ENCODE measurements around the gene TBC1D21. TPM values are rescaled to one million over a fixed set of nuclear protein-coding genes. Genes with fewer than 3 reads are reported as not detected.

The TBC1D21 gene
- total and polyA plus RNA-seq, 12 donors: not detected

DNA sequence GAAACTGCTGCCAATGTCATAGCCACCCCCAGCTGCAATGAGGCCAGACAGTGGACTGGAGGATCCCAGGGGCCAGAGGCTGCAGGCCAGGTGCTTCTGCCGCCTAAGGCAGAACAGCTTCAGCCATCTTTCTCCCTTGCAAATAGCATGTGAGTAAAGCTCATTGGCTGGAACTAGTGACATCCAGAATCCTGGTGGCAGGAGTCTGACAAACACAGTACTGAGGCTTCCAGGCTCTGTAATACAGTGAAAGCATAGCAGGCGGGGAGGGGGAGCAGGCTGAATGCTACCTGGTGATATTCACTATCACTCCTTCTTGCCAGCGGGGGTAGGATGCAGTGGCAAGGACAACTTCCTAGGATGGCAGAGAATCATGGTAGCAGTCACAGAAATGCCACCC is 36.5 kb upstream of the TBC1D21 start:
- no peaks in the 10 kb centered on the region for H3K9me3 ChIP-seq
- TF ChIP-seq, protein P1, sequence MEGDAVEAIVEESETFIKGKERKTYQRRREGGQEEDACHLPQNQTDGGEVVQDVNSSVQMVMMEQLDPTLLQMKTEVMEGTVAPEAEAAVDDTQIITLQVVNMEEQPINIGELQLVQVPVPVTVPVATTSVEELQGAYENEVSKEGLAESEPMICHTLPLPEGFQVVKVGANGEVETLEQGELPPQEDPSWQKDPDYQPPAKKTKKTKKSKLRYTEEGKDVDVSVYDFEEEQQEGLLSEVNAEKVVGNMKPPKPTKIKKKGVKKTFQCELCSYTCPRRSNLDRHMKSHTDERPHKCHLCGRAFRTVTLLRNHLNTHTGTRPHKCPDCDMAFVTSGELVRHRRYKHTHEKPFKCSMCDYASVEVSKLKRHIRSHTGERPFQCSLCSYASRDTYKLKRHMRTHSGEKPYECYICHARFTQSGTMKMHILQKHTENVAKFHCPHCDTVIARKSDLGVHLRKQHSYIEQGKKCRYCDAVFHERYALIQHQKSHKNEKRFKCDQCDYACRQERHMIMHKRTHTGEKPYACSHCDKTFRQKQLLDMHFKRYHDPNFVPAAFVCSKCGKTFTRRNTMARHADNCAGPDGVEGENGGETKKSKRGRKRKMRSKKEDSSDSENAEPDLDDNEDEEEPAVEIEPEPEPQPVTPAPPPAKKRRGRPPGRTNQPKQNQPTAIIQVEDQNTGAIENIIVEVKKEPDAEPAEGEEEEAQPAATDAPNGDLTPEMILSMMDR (IDR thresholded peaks at IDR 0.05): no peak
- intact Hi-C loops (cut with DNase I): loop anchor here in 1 of 10 donors (5.0 kb wide), 1 partner anchor 35 kb away; no protein-coding TSS in a partner anchor
- ATAC-seq (no peak), DNase-seq (no peak)
- WGBS, 2 donors: 70 to 85% methylated on average over 3 of the region's 3 CpGs
- H3K27ac ChIP-seq: no peak overlapping the region
- H3K4me1 ChIP-seq: peaks cover 0 to 15% (median 5%) of the 10 kb centered on the region in 9 donors
- no peaks in the 10 kb centered on the region for H3K36me3 ChIP-seq
- peaks cover 0 to 4% (median 0%) of the 10 kb centered on the region in 7 donors for H3K27me3 ChIP-seq
- H3K4me3 ChIP-seq: no peak overlapping the region

GRCh38 chr15:73838831-73839426 is 34.4 kb upstream of the TBC1D21 start:
- intact Hi-C loops (cut with DNase I): loop anchor here in 1 of 10 donors (5.0 kb wide), 1 partner anchor 37 kb away; no protein-coding TSS in a partner anchor
- DNase-seq: peak; percentile 81 to 82
- no peak overlapping the region for H3K4me3 ChIP-seq
- peak; percentile 90 to 98 (median 96) for ATAC-seq
- TF ChIP-seq, protein P1 (IDR thresholded peaks at IDR 0.05): peak in 2 of 9 donors; percentile 8 to 22
- peaks cover 0 to 15% (median 5%) of the 10 kb centered on the region in 9 donors for H3K4me1 ChIP-seq
- 20 to 31% methylated on average over 12 of the region's 12 CpGs for WGBS, 2 donors
- peaks cover 0 to 8% (median 0%) of the 10 kb centered on the region in 7 donors for H3K27me3 ChIP-seq
- peak overlapping the region in 7 of 10 donors; percentile 15 to 65 (median 40) for H3K27ac ChIP-seq
- no peaks in the 10 kb centered on the region for H3K36me3 ChIP-seq
- peaks cover 0 to 3% (median 0%) of the 10 kb centered on the region in 11 donors for H3K9me3 ChIP-seq

DNA sequence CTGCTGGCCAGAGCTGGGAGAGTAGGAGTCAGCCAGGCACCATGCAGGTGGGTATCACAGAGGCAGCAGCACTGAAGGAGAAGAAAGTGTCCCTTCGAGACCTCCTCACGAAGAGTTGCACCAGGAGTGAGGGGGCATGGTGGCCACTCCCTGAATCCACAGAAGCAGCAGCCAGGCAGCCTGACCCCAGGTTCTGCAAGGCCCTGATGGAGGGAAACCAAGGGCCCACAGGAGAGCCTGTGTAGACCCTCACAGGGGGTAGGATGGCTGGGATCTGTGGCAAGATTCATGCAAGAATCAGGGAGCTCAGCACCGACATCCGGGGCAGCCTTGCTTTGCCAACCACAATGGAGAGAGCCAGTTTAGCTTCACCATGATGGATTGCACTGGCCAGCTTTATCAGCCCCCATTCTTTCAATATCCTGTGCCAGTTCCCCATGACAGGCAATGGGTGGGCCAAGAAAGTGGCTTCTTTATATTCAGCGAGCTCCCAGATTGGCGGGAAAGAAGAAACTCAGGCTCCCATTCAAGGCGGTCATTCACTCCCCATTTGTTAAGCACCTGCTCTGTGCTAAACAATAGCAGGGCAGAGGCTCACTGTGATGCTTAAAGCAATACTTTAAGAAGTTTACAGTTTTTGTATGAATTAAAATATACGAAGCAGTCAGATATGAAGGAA is 33.5 kb upstream of the TBC1D21 start:
- DNase-seq: no peak
- H3K4me3 ChIP-seq: no peak overlapping the region
- WGBS, 2 donors: 85 to 87% methylated on average over 8 of the region's 8 CpGs
- TF ChIP-seq, protein P1 (IDR thresholded peaks at IDR 0.05): no peak
- no peak for ATAC-seq
- no peaks in the 10 kb centered on the region for H3K36me3 ChIP-seq
- intact Hi-C loops (cut with DNase I): loop anchor here in 1 of 10 donors (5.0 kb wide), 1 partner anchor 38 kb away; no protein-coding TSS in a partner anchor
- H3K27ac ChIP-seq: no peak overlapping the region
- H3K27me3 ChIP-seq: peaks cover 0 to 8% (median 0%) of the 10 kb centered on the region in 7 donors
- H3K4me1 ChIP-seq: peaks cover 0 to 15% (median 5%) of the 10 kb centered on the region in 9 donors
- H3K9me3 ChIP-seq: peaks cover 0 to 3% (median 0%) of the 10 kb centered on the region in 11 donors

- H3K36me3 ChIP-seq: no peaks in the 10 kb centered on the region
- H3K9me3 ChIP-seq: peaks cover 0 to 3% (median 0%) of the 10 kb centered on the region in 11 donors
- intact Hi-C loops (cut with DNase I): no loop called here
- 82 to 85% methylated on average over 8 of the region's 8 CpGs for WGBS, 2 donors
- DNase-seq (no peak), ATAC-seq (no peak)
- TF ChIP-seq, protein P1 (IDR thresholded peaks at IDR 0.05): no peak
- no peak overlapping the region for H3K4me3 ChIP-seq
- H3K27me3 ChIP-seq: peaks cover 0 to 8% (median 0%) of the 10 kb centered on the region in 7 donors
- H3K4me1 ChIP-seq: peaks cover 0 to 23% (median 7%) of the 10 kb centered on the region in 9 donors
- no peak overlapping the region for H3K27ac ChIP-seq
These were observed 32.6 kb upstream of the TBC1D21 start for GRCh38 chr15:73840771-73841170.

All from heart right ventricle (tissue), 16 donors.